Astrocyte of the hippocampus (primary cell): ENCODE results near the gene NXPH3.
"Not testable (repeated sequence)": the region's sequence is repeated elsewhere in the genome, so short reads cannot be mapped to it uniquely, and the experiment has no call there.

ENCODE experiments used
- DNase-seq: peaks from one replicate; pipeline ENCODE4 v3.0.0; 2011; ENCODE audit warnings: low read depth, low spot score

NXPH3 gene

GRCh38 chr17:49554694-49555494, 20.8 kb upstream of the NXPH3 start:
- no peak for DNase-seq

GRCh38 chr17:49555495-49556222, 20.0 kb upstream of the NXPH3 start:
- no peak for DNase-seq

- DNase-seq: peak; percentile 89
Measured at GRCh38 chr17:49556223-49556943, 19.3 kb upstream of the NXPH3 start.

- peak; percentile 63 for DNase-seq
Measured at GRCh38 chr17:49557312-49558024, 18.2 kb upstream of the NXPH3 start.

- DNase-seq: no peak
Measured at GRCh38 chr17:49564638-49565037, 11.0 kb upstream of the NXPH3 start.

GRCh38 chr17:49565948-49566491, 9.7 kb upstream of the NXPH3 start:
- peak; percentile 28 for DNase-seq

GRCh38 chr17:49566668-49567071, 9.0 kb upstream of the NXPH3 start:
- DNase-seq: no peak

- no peak for DNase-seq
Measured at GRCh38 chr17:49567104-49567521, 8.6 kb upstream of the NXPH3 start.

GRCh38 chr17:49567871-49568694, 7.6 kb upstream of the NXPH3 start:
- DNase-seq: peak; percentile 90

- not testable (repeated sequence) for DNase-seq
Measured at GRCh38 chr17:49568695-49569047, 7.0 kb upstream of the NXPH3 start.

GRCh38 chr17:49570540-49571242, 5.0 kb upstream of the NXPH3 start:
- DNase-seq: no peak

- no peak for DNase-seq
Measured at GRCh38 chr17:49571283-49571682, 4.4 kb upstream of the NXPH3 start.

GRCh38 chr17:49571764-49572163, 3.9 kb upstream of the NXPH3 start:
- DNase-seq: no peak

GRCh38 chr17:49572226-49572625, 3.4 kb upstream of the NXPH3 start:
- DNase-seq: no peak

GRCh38 chr17:49572806-49573420, 2.8 kb upstream of the NXPH3 start:
- DNase-seq: no peak

GRCh38 chr17:49573510-49574322, 2.0 kb upstream of the NXPH3 start:
- DNase-seq: no peak

GRCh38 chr17:49574323-49574781, 1.3 kb upstream of the NXPH3 start:
- no peak for DNase-seq

- no peak for DNase-seq
Measured at GRCh38 chr17:49574945-49575678, 559 bp upstream of the NXPH3 start.
